ENCODE results near the gene ENOX2. TPM values are rescaled to one million over a fixed set of nuclear protein-coding genes. Genes with fewer than 3 reads are reported as not detected.

ENOX2 gene
- total RNA-seq, 2 donors from 2014 or later, result 7.3 to 26.2 TPM

DNA sequence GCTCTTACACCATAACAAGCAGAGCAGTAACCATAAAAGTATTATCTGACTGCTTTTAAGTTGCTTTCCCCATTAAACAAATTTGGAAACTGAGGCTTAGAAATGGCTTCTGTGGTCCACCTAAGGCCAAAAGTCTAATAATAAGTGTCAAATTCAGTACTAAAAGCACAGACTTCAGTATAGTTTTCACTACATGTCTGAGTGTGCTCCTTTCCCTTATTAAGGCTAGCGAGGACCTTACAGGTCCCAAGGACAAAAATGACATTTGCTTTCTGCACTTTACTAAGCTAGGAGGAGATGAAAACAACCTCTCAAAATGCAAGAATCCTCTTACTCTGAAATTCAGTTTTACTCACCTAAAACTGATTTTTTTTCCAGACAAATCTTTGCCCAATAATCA is 127.2 kb downstream of the ENOX2 start:
- H3K4me3 Mint-ChIP-seq, result no peak overlapping the region
- H3K4me3 ChIP-seq (ENCODE audit: low read length), result no peak overlapping the region
- peaks cover 16% of the 10 kb centered on the region for H3K4me1 Mint-ChIP-seq
- no peaks in the 10 kb centered on the region for H3K36me3 ChIP-seq (ENCODE audit: control insufficient read depth, insufficient read depth, low read length)
- H3K27ac Mint-ChIP-seq, result no peak overlapping the region
- H3K4me1 ChIP-seq (ENCODE audit: control insufficient read depth, insufficient read depth, low read length), result peaks cover 5% of the 10 kb centered on the region
- H3K9me3 ChIP-seq (ENCODE audit: control insufficient read depth, low read length), result no peaks in the 10 kb centered on the region
- no peak overlapping the region for H3K9ac ChIP-seq (ENCODE audit: extremely low read depth, low read length, poor library complexity, severe bottlenecking)
- TF ChIP-seq, protein P1, sequence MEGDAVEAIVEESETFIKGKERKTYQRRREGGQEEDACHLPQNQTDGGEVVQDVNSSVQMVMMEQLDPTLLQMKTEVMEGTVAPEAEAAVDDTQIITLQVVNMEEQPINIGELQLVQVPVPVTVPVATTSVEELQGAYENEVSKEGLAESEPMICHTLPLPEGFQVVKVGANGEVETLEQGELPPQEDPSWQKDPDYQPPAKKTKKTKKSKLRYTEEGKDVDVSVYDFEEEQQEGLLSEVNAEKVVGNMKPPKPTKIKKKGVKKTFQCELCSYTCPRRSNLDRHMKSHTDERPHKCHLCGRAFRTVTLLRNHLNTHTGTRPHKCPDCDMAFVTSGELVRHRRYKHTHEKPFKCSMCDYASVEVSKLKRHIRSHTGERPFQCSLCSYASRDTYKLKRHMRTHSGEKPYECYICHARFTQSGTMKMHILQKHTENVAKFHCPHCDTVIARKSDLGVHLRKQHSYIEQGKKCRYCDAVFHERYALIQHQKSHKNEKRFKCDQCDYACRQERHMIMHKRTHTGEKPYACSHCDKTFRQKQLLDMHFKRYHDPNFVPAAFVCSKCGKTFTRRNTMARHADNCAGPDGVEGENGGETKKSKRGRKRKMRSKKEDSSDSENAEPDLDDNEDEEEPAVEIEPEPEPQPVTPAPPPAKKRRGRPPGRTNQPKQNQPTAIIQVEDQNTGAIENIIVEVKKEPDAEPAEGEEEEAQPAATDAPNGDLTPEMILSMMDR (conservative IDR thresholded peaks at IDR 0.05), result no peak
- H3K36me3 Mint-ChIP-seq (ENCODE audit: low read depth), result no peaks in the 10 kb centered on the region
- 88% methylated on average over 1 of the region's 1 CpG; no CpG with 5 or more reads in 1 of the 2 experiments for WGBS, 2 experiments (ENCODE audit: insufficient coverage in 1 of 2, insufficient read length in 1 of 2)
- H3K27me3 ChIP-seq (ENCODE audit: control insufficient read depth, insufficient read depth, low read length, poor library complexity, severe bottlenecking), result no peaks in the 10 kb centered on the region
- no peak overlapping the region for H3K27ac ChIP-seq (ENCODE audit: low read depth, low read length)
- peaks cover 29% of the 10 kb centered on the region for H3K27me3 Mint-ChIP-seq (ENCODE audit: insufficient read depth)
- no peak for DNase-seq
- no peaks in the 10 kb centered on the region for H3K9me3 Mint-ChIP-seq

DNA sequence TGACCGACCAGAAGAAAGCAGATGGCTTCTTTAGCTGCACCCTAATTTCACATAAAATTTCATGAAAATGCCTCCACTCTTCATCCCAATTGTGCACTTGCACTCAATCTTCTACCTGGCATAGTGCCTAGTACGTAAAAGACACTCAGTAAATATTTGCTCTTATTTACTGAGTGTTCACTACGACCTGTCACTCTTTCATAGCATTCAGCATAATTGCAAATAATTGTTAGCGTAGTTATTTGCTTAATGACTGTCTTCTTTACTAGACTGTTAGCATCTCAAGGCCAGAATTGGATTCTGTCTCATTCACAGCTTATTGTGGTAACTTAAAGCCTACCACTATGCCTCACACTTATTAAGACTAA is 130.2 kb downstream of the ENOX2 start:
- no peak overlapping the region for H3K4me3 Mint-ChIP-seq
- 80 to 83% methylated on average over 1 to 4 of the region's 4 CpGs for WGBS, 2 experiments (ENCODE audit: insufficient coverage in 1 of 2, insufficient read length in 1 of 2)
- peaks cover 43% of the 10 kb centered on the region for H3K27me3 Mint-ChIP-seq (ENCODE audit: insufficient read depth)
- TF ChIP-seq, protein P1 (conservative IDR thresholded peaks at IDR 0.05), result no peak
- Histone ChIP-seq H3K36me3 (ENCODE audit: control insufficient read depth, insufficient read depth, low read length) (no peaks in the 10 kb centered on the region), H3K9me3 (ENCODE audit: control insufficient read depth, low read length) (no peaks in the 10 kb centered on the region), H3K4me3 (ENCODE audit: low read length) (no peak overlapping the region), H3K4me1 (ENCODE audit: control insufficient read depth, insufficient read depth, low read length) (peaks cover 5% of the 10 kb centered on the region), H3K27me3 (ENCODE audit: control insufficient read depth, insufficient read depth, low read length, poor library complexity, severe bottlenecking) (no peaks in the 10 kb centered on the region), H3K9ac (ENCODE audit: extremely low read depth, low read length, poor library complexity, severe bottlenecking) (no peak overlapping the region), H3K27ac (ENCODE audit: low read depth, low read length) (no peak overlapping the region)
- H3K9me3 Mint-ChIP-seq, result no peaks in the 10 kb centered on the region
- no peak for DNase-seq
- H3K4me1 Mint-ChIP-seq, result peaks cover 29% of the 10 kb centered on the region
- no peaks in the 10 kb centered on the region for H3K36me3 Mint-ChIP-seq (ENCODE audit: low read depth)
- H3K27ac Mint-ChIP-seq, result no peak overlapping the region

DNA sequence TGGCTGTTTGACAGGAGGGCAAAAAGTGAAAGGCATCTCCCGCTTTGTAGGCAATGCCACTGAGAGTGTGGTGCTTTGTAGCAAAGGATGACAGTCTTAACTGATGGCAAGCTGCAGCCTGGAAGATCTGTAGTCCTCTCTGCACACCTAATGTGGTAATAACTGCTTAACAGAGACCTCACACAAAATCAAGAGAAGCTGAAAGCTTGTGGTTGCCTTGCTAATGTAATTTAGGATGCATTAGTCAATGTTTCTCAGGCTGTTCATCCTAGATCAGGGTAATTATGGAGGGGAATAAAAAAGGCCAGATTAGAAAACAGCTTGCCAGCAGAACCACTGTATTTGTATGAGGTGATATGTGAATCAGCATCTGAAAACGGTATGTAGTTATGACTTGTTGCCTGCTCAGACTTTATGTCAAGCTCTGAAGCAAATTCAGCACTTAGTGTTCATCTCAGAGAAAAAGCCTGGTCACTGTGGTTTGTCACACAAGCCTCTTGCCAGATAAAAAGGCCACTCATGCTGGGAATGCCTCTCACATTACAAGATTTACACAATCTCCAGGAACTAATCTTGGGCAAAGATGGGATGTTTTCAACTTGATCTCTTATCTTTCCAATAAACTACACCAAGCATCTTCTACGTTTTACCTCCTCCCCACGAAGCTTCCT is 130.8 kb downstream of the ENOX2 start:
- H3K27ac Mint-ChIP-seq, result no peak overlapping the region
- WGBS, 2 experiments (ENCODE audit: insufficient coverage in 1 of 2, insufficient read length in 1 of 2), result 40 to 76% methylated on average over 3 to 4 of the region's 4 CpGs
- H3K36me3 ChIP-seq (ENCODE audit: control insufficient read depth, insufficient read depth, low read length), result no peaks in the 10 kb centered on the region
- H3K9me3 Mint-ChIP-seq, result no peaks in the 10 kb centered on the region
- H3K27me3 ChIP-seq (ENCODE audit: control insufficient read depth, insufficient read depth, low read length, poor library complexity, severe bottlenecking), result no peaks in the 10 kb centered on the region
- H3K36me3 Mint-ChIP-seq (ENCODE audit: low read depth), result no peaks in the 10 kb centered on the region
- H3K4me3 Mint-ChIP-seq, result no peak overlapping the region
- H3K4me3 ChIP-seq (ENCODE audit: low read length), result no peak overlapping the region
- peaks cover 29% of the 10 kb centered on the region for H3K4me1 Mint-ChIP-seq
- peaks cover 5% of the 10 kb centered on the region for H3K4me1 ChIP-seq (ENCODE audit: control insufficient read depth, insufficient read depth, low read length)
- no peaks in the 10 kb centered on the region for H3K9me3 ChIP-seq (ENCODE audit: control insufficient read depth, low read length)
- no peak overlapping the region for H3K27ac ChIP-seq (ENCODE audit: low read depth, low read length)
- H3K9ac ChIP-seq (ENCODE audit: extremely low read depth, low read length, poor library complexity, severe bottlenecking), result no peak overlapping the region
- peaks cover 45% of the 10 kb centered on the region for H3K27me3 Mint-ChIP-seq (ENCODE audit: insufficient read depth)
- TF ChIP-seq, protein P1 (conservative IDR thresholded peaks at IDR 0.05), result no peak
- no peak for DNase-seq

All from endodermal cell (in vitro differentiated cells).